Fibroblast of the aortic adventitia (primary cell): ENCODE data around the gene ARRB1. TPM values are rescaled to one million over a fixed set of nuclear protein-coding genes. Genes with fewer than 3 reads are reported as not detected.
"Not testable (repeated sequence)": the region's sequence is repeated elsewhere in the genome, so short reads cannot be mapped to it uniquely, and the experiment has no call there.

Experiments used
- DNase-seq: peaks from one replicate; pipeline ENCODE4 v3.0.0-alpha.2; 2010; ENCODE audit warnings: low read depth
- H3K4me3 ChIP-seq: 2 replicates; pipeline ENCODE4 v1.5.1; 2011; ENCODE audit warnings: low read depth, mild to moderate bottlenecking, control low read depth, low read length, moderate library complexity
- CTCF ChIP-seq: IDR thresholded peaks from 2 replicates; pipeline ENCODE4 v1.5.1; 2011; ENCODE audit warnings: mild to moderate bottlenecking, low read length, control low read depth, inconsistent platforms; ENCODE audit not compliant: insufficient read depth
- total RNA-seq: library from RNA; depleted of rRNA; stranded (reverse); fragments of >200 nt; gene quantifications from 2 replicates; pipeline ENCODE4 v1.2.3, GENCODE V29; 2012; ENCODE audit warnings: low replicate concordance

ARRB1 gene
- total RNA-seq, 1 donor: 36.3 TPM

- TF ChIP-seq CTCF: peak; percentile 14
- peak; percentile 80 for DNase-seq
- H3K4me3 ChIP-seq: peak overlapping the region; percentile 68
Measured at GRCh38 chr11:75311858-75312288, 39.6 kb downstream of the ARRB1 start.

- TF ChIP-seq CTCF: no peak
- no peak for DNase-seq
Measured at GRCh38 chr11:75308986-75309385, 42.5 kb downstream of the ARRB1 start.

GRCh38 chr11:75308116-75308515, 43.3 kb downstream of the ARRB1 start:
- H3K4me3 ChIP-seq: no peak overlapping the region
- DNase-seq: no peak
- TF ChIP-seq CTCF: no peak

More at GRCh38 chr11:75308986-75309385, 42.5 kb downstream of the ARRB1 start:
- H3K4me3 ChIP-seq: no peak overlapping the region

- no peak for DNase-seq
- no peak overlapping the region for H3K4me3 ChIP-seq
- no peak for TF ChIP-seq CTCF
Measured at GRCh38 chr11:75307058-75307457, 44.4 kb downstream of the ARRB1 start.

GRCh38 chr11:75306529-75306928, 44.9 kb downstream of the ARRB1 start:
- no peak for TF ChIP-seq CTCF
- no peak overlapping the region for H3K4me3 ChIP-seq
- no peak for DNase-seq

GRCh38 chr11:75305993-75306392, 45.5 kb downstream of the ARRB1 start:
- no peak for DNase-seq
- no peak for TF ChIP-seq CTCF
- H3K4me3 ChIP-seq: no peak overlapping the region

- DNase-seq: no peak
- TF ChIP-seq CTCF: no peak
- no peak overlapping the region for H3K4me3 ChIP-seq
Measured at GRCh38 chr11:75305452-75305851, 46.0 kb downstream of the ARRB1 start.

- not testable (repeated sequence) for DNase-seq
Measured at GRCh38 chr11:75304941-75305340, 46.5 kb downstream of the ARRB1 start.

More at GRCh38 chr11:75304941-75305340, 46.5 kb downstream of the ARRB1 start:
- H3K4me3 ChIP-seq: not testable (repeated sequence)
